Measurements from ENCODE around the gene TRH.
A peak's percentile ranks its signal among the peaks of the same experiment; 100 is the strongest.

TRH gene

GRCh38 chr3:129937717-129938116 is 36.8 kb upstream of the TRH start:
- ChIA-PET CTCF (interaction anchor here (0.6 kb wide), 1 partner anchor 167 kb away, joined by 6 read pairs; no protein-coding TSS in a partner anchor), POLR2A (ENCODE audit: low non-redundant PET) (no interaction called here)
- no peak for DNase-seq (ENCODE audit: low spot score)
- TF ChIP-seq CTCF (conservative IDR thresholded peaks at IDR 0.05; ENCODE audit: low read depth) = no peak
- H3K27ac ChIP-seq = 0 out of 2 replicates have a peak overlapping the region, but pooled peaks have one; percentile 18

- no peak for DNase-seq (ENCODE audit: low spot score)
- H3K27ac ChIP-seq = no peak overlapping the region
- TF ChIP-seq CTCF (conservative IDR thresholded peaks at IDR 0.05; ENCODE audit: low read depth) = no peak
- POLR2A ChIA-PET (ENCODE audit: low non-redundant PET) = no interaction called here
- CTCF ChIA-PET = interaction anchor here (0.6 kb wide), 1 partner anchor 167 kb away, joined by 6 read pairs; no protein-coding TSS in a partner anchor
These were observed 36.2 kb upstream of the TRH start for GRCh38 chr3:129938140-129938930.

GRCh38 chr3:129940086-129940485 is 34.4 kb upstream of the TRH start:
- H3K27ac ChIP-seq = no peak overlapping the region
- ChIA-PET CTCF (interaction anchor here (0.6 to 1.1 kb wide), 2 partner anchors 148 to 313 kb away, joined by 3 to 5 read pairs; no protein-coding TSS in a partner anchor), POLR2A (ENCODE audit: low non-redundant PET) (no interaction called here)
- no peak for TF ChIP-seq CTCF (conservative IDR thresholded peaks at IDR 0.05; ENCODE audit: low read depth)
- no peak for DNase-seq (ENCODE audit: low spot score)

GRCh38 chr3:129942296-129942695 is 32.2 kb upstream of the TRH start:
- no peak overlapping the region for H3K27ac ChIP-seq
- TF ChIP-seq CTCF (conservative IDR thresholded peaks at IDR 0.05; ENCODE audit: low read depth) = peak; percentile 65
- DNase-seq (ENCODE audit: low spot score) = peak; percentile 68
- ChIA-PET CTCF (interaction anchor here (0.6 to 2.1 kb wide), 13 partner anchors 19 to 595 kb away, joined by 3 to 16 read pairs (median 3); no protein-coding TSS in a partner anchor), POLR2A (ENCODE audit: low non-redundant PET) (interaction anchor here (0.6 kb wide), 1 partner anchor 56 kb away, joined by 4 read pairs; no protein-coding TSS in a partner anchor)

GRCh38 chr3:129943020-129943419 is 31.5 kb upstream of the TRH start:
- no peak overlapping the region for H3K27ac ChIP-seq
- no peak for DNase-seq (ENCODE audit: low spot score)
- ChIA-PET POLR2A (ENCODE audit: low non-redundant PET) (interaction anchor here (0.6 kb wide), 1 partner anchor 56 kb away, joined by 4 read pairs; no protein-coding TSS in a partner anchor), CTCF (interaction anchor here (0.6 to 2.1 kb wide), 8 partner anchors 18 to 595 kb away, joined by 3 to 16 read pairs (median 4); no protein-coding TSS in a partner anchor)
- TF ChIP-seq CTCF (conservative IDR thresholded peaks at IDR 0.05; ENCODE audit: low read depth) = no peak

- no peak overlapping the region for H3K27ac ChIP-seq
- ChIA-PET POLR2A (ENCODE audit: low non-redundant PET) (no interaction called here), CTCF (interaction anchor here (0.5 kb wide), 1 partner anchor 25 kb away, joined by 4 read pairs; no protein-coding TSS in a partner anchor)
- no peak for DNase-seq (ENCODE audit: low spot score)
- no peak for TF ChIP-seq CTCF (conservative IDR thresholded peaks at IDR 0.05; ENCODE audit: low read depth)
These were observed 29.8 kb upstream of the TRH start for GRCh38 chr3:129944709-129945108.

Measured in RWPE1 (cell line).